Right cardiac atrium (tissue), 5 donors: ENCODE measurements around the gene INCENP. TPM values are rescaled to one million over a fixed set of nuclear protein-coding genes. Genes with fewer than 3 reads are reported as not detected.

ENCODE experiments used
- ATAC-seq, 2 donors: fragments of 200-7000 bp; cut with Tn5 transposase; one replicate each; pipeline versions ENCODE4 v1.8.0 to v1.9.1; 2020; ENCODE audit warnings: moderate library complexity in 2 of 2, mild to moderate bottlenecking in 1 of 2
- DNase-seq, 3 donors: peaks; one replicate each; pipeline ENCODE4 v3.0.0-alpha.2; 2020
- H3K27ac ChIP-seq: one replicate; pipeline ENCODE4 v1.5.1; 2013; ENCODE audit warnings: mild to moderate bottlenecking, low read length, control low read depth, moderate library complexity
- H3K27me3 ChIP-seq: one replicate; pipeline ENCODE4 v1.6.1; 2013; ENCODE audit not compliant: control insufficient read depth, insufficient read depth
- H3K4me1 ChIP-seq: one replicate; pipeline ENCODE4 v1.6.1; 2013; ENCODE audit warnings: low read length; ENCODE audit not compliant: control insufficient read depth, insufficient read depth
- H3K4me3 ChIP-seq: one replicate; pipeline ENCODE4 v1.5.1; 2013; ENCODE audit warnings: low read length, control low read depth
- H3K9me3 ChIP-seq: one replicate; pipeline ENCODE4 v1.6.1; 2013; ENCODE audit warnings: low read length; ENCODE audit not compliant: control insufficient read depth
- WGBS: extraction: QIAGEN DNeasy Blood & Tissue Kit; methylation state at CpG from one replicate; pipeline ENCODE4 v1.1.7; 2013; 5-methylcytosine and 5-hydroxymethylcytosine counted together
- intact Hi-C, 4 donors: fragments of 100-400 bp; cut with DNase I; formaldehyde crosslinking; loops; one replicate each; pipeline versions ENCODE4 v1.11.0 to v1.14.0; 2022 to 2023
- polyA plus RNA-seq: library from polyadenylated mRNA; stranded (reverse); fragments of 200-250 nt; gene quantifications from one replicate; pipeline ENCODE4 v1.2.3, GENCODE V29; 2013
- total RNA-seq, 4 donors: library from RNA; stranded (reverse); fragmentation: NEBNext Ultra II Directional; extraction: Animal tissue kit (Norgen Biotek cat#: 25700); gene quantifications; one replicate each; pipeline ENCODE4 v1.2.1, GENCODE V29; 2021
- donor health status: healthy with polysubstance abuse.
- donor health status: DM: no; HTN: yes; CAD: no.
- donor health status: DM: no; HTN: no; CAD: no.
- donor health status: DM: no; HTN: yes; CAD: no; lungs with severe emphysema.
- donor health status: DM: yes; HTN: yes; CAD: no.

The INCENP gene
- total and polyA plus RNA-seq, 5 donors: 3.6 to 24.4 (median 17.9) TPM

DNA sequence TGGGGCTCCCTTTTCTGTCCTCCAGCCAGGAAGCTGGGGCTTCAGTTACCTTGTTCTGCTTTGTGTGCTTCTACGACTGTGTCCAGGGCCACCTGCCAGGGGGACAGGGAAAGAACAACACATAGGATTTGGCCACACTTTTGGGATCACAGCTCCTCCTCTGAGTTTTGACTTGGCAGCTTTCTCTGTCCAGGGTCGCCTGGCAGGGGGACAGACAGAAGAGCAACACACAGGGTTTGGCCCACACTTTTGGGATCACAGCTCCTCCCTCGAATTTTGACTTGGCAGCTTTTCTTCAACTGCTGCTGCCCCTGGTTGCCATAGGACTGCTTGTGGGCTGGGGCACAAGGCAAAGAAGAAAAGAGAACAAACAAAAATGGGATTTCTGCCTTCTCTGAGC lies 19.1 kb downstream of the INCENP start:
- peak; percentile 75 to 92 (median 92) for DNase-seq
- no peak overlapping the region for H3K4me3 ChIP-seq
- ATAC-seq: peak; percentile 84 to 86
- intact Hi-C loops: no loop called here
- H3K27me3 ChIP-seq: no peaks in the 10 kb centered on the region
- peak overlapping the region; percentile 11 for H3K27ac ChIP-seq
- H3K9me3 ChIP-seq: no peaks in the 10 kb centered on the region
- WGBS: 27% methylated on average over 3 of the region's 3 CpGs
- no peaks in the 10 kb centered on the region for H3K4me1 ChIP-seq

DNA sequence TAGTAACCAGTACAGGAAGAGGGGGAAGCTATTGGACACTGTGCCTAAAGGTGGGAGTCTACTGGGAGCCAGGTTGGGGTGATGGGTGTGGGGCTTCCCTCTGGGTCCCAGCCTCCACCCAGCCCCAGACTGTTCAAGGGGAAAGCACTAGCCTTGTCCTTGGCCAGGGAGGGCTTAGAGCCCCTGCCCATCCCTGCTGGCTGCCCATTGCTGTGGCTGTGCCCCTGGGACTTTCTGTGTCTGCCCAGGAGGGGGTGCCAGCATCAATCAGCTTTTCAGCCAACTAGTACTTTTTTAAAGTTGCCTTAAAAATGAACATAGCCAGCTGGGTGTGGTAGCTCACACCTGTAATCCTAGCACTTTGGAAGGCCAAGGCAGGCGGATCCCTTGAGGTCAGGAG lies 19.9 kb downstream of the INCENP start:
- Histone ChIP-seq H3K4me1 (no peaks in the 10 kb centered on the region), H3K27ac (peak overlapping the region; percentile 11), H3K27me3 (no peaks in the 10 kb centered on the region), H3K9me3 (no peaks in the 10 kb centered on the region), H3K4me3 (no peak overlapping the region)
- no peak for DNase-seq
- WGBS: 97% methylated on average over 1 of the region's 1 CpG
- ATAC-seq: peak in 1 of 2 donors; percentile 11
- intact Hi-C loops: no loop called here

DNA sequence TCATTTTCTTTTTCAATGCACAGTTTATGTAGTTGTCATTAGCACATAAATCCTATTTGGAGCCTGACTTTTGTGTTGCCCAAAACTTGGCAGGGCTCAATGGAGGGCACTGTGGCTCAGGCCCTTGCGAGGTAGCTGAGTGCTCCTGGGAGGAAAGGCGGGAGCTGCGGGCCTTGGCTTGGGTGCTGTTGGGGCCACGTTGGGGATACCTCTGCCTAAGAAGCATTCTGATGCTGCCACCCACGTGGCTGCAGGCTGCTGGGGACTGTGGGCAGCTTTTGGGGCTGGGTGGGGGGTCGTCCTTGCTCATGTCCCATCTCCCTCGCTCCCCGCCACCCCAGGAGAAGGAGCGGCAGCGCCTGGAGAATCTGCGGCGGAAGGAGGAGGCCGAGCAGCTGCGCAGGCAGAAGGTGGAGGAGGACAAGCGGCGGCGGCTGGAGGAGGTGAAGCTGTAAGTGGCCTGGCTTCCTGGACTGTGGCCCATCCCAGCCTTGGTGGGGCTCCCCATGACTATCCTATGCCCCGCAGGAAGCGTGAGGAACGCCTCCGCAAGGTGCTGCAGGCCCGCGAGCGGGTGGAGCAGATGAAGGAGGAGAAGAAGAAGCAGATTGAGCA lies 20.9 kb downstream of the INCENP start:
- H3K27ac ChIP-seq: no peak overlapping the region
- DNase-seq (no peak), ATAC-seq (no peak)
- WGBS: 97% methylated on average over 24 of the region's 24 CpGs
- H3K27me3 ChIP-seq: no peaks in the 10 kb centered on the region
- H3K9me3 ChIP-seq: no peaks in the 10 kb centered on the region
- no peak overlapping the region for H3K4me3 ChIP-seq
- no peaks in the 10 kb centered on the region for H3K4me1 ChIP-seq
- intact Hi-C loops: no loop called here

DNA sequence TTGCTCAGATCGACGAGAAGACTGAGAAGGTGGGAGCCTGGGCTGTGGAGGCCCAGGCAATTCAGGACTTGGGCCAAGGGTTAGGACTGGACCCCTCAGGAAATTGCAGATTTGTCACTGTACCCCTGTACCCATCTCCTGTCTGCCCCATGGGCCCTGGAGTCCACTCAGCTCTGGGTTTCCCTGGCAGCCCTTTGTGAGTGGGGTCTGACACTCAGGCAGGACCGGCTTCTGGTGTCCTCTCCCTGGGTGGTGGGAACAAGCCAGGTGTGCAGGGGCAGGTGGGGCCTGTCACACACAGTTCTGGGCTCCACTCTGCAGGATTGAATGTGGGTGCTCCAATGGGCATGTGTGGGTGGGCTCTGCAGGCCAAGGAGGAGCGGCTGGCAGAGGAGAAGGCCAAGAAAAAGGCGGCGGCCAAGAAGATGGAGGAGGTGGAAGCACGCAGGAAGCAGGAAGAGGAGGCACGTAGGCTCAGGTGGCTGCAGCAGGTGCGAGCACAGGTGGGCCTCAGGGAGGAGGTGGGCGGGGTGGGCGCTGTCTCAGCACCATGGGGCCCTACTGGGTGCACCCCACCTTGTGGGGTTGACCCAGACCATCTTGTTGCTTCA lies 21.6 kb downstream of the INCENP start:
- Histone ChIP-seq H3K9me3 (no peaks in the 10 kb centered on the region), H3K27ac (no peak overlapping the region), H3K4me3 (no peak overlapping the region), H3K27me3 (no peaks in the 10 kb centered on the region), H3K4me1 (no peaks in the 10 kb centered on the region)
- intact Hi-C loops: no loop called here
- WGBS: 96% methylated on average over 11 of the region's 11 CpGs
- ATAC-seq (no peak), DNase-seq (no peak)

DNA sequence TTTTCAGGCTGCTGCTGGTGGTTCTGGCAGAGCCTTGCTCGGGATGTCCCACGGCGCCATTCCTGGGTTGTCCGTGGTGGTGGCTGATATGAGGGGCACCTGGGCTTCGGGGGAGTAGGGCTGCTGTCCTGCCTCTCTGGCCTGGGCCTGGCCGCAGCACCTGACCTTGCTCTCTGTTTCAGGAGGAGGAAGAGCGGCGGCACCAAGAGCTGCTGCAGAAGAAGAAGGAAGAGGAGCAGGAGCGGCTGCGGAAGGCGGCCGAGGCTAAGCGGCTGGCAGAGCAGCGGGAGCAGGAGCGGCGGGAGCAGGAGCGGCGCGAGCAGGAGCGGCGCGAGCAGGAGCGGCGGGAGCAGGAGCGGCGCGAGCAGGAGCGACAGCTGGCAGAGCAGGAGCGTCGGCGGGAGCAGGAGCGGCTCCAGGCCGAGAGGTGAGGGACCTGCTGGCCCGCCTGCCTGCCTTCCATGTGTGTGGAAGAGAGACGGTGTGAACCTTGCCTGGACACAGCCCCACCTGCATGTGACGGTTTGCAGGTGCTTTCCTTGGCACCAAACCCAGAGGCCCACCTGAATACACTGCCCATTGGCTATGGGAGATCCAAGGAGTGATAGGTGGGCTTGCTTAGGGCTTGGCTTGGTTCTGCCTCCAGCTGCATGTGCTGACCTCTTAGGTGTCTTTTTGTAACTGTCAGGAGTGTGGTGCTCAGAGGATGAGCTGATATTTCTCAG lies 22.8 kb downstream of the INCENP start:
- DNase-seq (no peak), ATAC-seq (no peak)
- no peaks in the 10 kb centered on the region for H3K9me3 ChIP-seq
- no peak overlapping the region for H3K27ac ChIP-seq
- H3K4me3 ChIP-seq: no peak overlapping the region
- H3K27me3 ChIP-seq: no peaks in the 10 kb centered on the region
- peaks cover 6% of the 10 kb centered on the region for H3K4me1 ChIP-seq
- intact Hi-C loops: no loop called here
- WGBS: 94% methylated on average over 36 of the region's 36 CpGs

DNA sequence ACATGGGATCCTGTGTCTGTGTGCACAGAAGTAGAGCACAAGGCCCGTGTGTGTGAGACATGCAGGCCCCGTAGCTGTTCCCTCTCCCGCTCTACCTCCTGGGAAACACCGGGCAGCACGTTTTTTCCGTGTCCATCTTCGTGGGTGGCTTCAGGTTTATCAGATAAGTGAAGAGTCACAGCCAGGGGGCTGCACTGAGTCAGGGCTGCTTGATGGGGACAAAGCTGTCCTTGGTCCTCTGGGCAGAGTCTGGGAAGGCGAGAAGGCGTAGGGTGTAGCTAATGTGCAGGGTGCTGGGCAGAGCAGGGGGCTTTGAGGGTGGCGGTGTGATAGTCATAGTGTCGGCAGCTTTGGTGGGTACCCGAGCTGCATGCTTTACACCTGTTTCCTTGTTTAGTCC lies 23.7 kb downstream of the INCENP start:
- no peak overlapping the region for H3K4me3 ChIP-seq
- H3K27me3 ChIP-seq: no peaks in the 10 kb centered on the region
- peaks cover 7% of the 10 kb centered on the region for H3K4me1 ChIP-seq
- WGBS: 93% methylated on average over 12 of the region's 12 CpGs
- no peak for ATAC-seq
- no peak overlapping the region for H3K27ac ChIP-seq
- intact Hi-C loops: no loop called here
- DNase-seq: no peak
- no peaks in the 10 kb centered on the region for H3K9me3 ChIP-seq

DNA sequence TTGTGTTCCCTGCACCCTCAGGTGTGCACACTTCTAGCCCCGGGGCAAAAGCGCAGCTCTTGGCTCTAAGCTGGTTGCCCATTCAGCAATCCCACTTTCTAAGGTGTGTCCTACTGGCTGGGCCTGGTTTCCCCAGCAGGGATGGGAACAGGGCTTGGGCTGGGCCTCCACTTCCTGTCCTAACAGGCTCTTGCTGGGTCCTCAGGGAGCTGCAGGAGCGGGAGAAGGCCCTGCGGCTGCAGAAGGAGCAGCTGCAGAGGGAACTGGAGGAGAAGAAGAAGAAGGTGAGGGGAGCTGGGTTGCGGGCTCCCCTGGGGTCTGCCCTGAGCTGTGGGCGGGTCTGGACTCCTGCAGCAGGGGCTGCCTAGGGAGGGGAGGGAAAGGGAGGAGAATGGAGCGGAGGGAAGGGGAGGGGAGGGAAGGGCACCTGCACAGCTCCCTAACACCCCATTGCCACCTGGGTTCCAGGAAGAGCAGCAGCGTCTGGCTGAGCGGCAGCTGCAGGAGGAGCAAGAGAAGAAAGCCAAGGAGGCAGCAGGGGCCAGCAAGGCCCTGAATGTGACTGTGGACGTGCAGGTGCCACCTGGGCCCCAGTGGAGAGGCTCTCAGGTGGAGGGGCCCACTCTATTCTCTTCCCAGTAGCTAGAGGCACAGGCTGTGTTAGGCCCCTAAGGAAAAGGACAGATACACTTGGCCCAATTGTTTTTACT lies 24.6 kb downstream of the INCENP start:
- Histone ChIP-seq H3K4me1 (peaks cover 7% of the 10 kb centered on the region), H3K27me3 (no peaks in the 10 kb centered on the region), H3K9me3 (no peaks in the 10 kb centered on the region), H3K27ac (no peak overlapping the region), H3K4me3 (no peak overlapping the region)
- 84% methylated on average over 10 of the region's 10 CpGs for WGBS
- DNase-seq (no peak), ATAC-seq (no peak)
- intact Hi-C loops: no loop called here

DNA sequence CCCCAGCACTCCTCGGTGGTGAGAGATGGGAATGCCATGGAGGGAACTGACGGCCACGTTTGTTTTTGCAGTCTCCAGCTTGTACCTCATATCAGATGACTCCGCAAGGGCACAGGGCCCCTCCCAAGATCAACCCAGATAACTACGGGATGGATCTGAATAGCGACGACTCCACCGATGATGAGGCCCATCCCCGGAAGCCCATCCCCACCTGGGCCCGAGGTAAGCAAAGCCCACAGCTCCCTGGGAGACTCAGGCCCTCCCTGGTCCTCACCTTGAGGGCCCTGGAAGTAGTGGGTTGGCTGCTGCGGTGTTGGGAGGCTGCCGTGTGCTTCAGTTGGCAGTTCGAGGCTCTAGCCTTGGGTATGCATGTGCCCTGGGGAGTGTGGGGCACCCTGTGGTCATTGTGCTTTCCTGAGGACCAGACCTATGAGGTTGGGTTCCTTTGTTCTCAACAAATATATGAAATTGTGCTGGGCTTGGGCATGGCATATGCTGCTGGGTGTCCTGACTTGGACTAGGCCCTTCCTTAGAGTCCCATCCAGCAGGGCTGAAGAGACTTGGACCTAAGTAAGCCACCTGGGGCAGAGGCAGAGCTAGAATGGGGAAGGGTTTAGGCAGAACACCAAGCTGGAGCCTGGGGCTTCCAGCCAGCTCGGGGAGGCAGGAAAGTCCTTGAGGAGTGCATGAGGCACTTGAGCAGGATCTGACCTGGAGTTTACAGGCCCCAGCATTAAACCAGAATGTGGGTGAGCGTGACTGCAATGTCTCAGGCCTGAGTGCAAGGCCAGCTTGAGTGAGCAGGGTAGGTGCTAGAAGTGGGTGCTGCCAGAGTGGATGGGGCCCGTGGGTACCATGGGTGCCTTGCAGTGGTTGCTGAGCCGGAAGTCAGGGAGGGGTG lies 26.4 kb downstream of the INCENP start:
- ATAC-seq: no peak
- no peak for DNase-seq
- intact Hi-C loops: no loop called here

DNA sequence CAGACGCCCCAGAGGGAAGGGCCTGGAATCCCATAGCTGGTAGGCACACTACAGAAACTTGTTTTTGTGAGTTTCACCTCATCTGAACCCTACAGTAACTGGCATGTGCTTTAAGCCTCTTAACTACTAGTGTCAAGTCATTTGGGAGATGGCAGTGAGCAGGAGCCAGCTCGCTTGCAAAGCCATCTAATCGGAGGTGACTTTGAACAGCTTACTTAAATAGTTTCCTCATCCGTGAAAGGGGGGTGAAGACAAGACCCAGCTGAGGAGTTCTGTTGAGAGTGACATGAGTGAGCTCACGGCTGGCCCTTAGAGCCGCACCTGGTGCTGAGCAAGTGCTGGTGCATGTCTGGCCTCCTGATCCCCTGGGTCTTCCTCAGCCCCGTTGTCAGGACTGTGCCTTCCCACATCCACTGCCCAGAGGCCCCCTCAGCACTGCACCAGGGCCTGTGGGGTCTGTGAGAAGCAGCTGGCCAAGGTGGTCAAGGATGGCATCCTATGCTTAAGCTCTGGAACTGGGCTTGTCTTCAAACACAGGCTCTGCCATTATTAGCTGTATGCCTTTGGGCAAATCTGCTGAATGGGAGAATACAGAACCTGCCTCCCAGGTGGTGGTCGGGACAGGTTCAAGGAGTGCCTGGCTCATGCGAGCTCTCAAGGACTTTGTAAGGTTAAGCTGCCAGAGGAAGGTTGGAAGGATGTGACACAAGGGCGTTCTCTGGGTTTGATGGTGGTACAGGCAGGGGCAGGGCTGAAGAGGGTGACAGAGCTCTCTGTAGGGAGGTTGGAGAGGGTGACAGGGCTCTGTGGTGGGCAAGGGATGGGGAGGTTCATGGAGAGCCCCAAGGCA lies 27.3 kb downstream of the INCENP start:
- peaks cover 7% of the 10 kb centered on the region for H3K4me1 ChIP-seq
- WGBS: 81% methylated on average over 10 of the region's 10 CpGs
- H3K27me3 ChIP-seq: no peaks in the 10 kb centered on the region
- ATAC-seq (peak in 1 of 2 donors; percentile 36), DNase-seq (no peak)
- H3K27ac ChIP-seq: no peak overlapping the region
- intact Hi-C loops: no loop called here
- H3K4me3 ChIP-seq: no peak overlapping the region
- H3K9me3 ChIP-seq: no peaks in the 10 kb centered on the region

More for the DNA sequence above, 26.4 kb downstream of the INCENP start:
- H3K27ac ChIP-seq: no peak overlapping the region
- 88% methylated on average over 17 of the region's 17 CpGs for WGBS
- peaks cover 7% of the 10 kb centered on the region for H3K4me1 ChIP-seq
- H3K4me3 ChIP-seq: no peak overlapping the region
- H3K9me3 ChIP-seq: no peaks in the 10 kb centered on the region
- no peaks in the 10 kb centered on the region for H3K27me3 ChIP-seq

DNA sequence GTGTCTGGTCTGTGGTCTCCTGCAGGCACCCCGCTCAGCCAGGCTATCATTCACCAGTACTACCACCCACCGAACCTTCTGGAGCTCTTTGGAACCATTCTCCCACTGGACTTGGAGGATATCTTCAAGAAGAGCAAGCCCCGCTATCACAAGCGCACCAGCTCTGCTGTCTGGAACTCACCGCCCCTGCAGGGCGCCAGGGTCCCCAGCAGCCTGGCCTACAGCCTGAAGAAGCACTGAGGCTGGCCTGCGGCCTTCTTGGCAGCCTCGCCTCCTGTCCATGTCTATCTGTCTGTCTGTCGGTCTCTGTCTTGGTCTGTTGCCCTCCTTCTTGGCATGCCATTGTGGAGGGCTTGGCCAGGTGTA lies 27.9 kb downstream of the INCENP start:
- Histone ChIP-seq H3K27me3 (no peaks in the 10 kb centered on the region), H3K4me1 (peaks cover 7% of the 10 kb centered on the region), H3K4me3 (no peak overlapping the region), H3K27ac (no peak overlapping the region), H3K9me3 (no peaks in the 10 kb centered on the region)
- ATAC-seq (no peak), DNase-seq (no peak)
- WGBS: 91% methylated on average over 9 of the region's 9 CpGs
- intact Hi-C loops: no loop called here
